Ovary (tissue), 9 donors: ENCODE data around the gene PZP. TPM values are rescaled to one million over a fixed set of nuclear protein-coding genes. Genes with fewer than 3 reads are reported as not detected.
"Not testable (repeated sequence)": the region's sequence is repeated elsewhere in the genome, so short reads cannot be mapped to it uniquely, and the experiment has no call there.

Source experiments
- DNase-seq, 5 donors: peaks; one replicate each; pipeline ENCODE4 v3.0.0-alpha.2; 2019 to 2020
- H3K27ac ChIP-seq, 2 donors: fragments of 200-600 bp; one replicate each; pipeline versions ENCODE4 v1.5.1 to v1.8.0; 2019 to 2022
- H3K27me3 ChIP-seq: fragments of 200-600 bp; one replicate; pipeline ENCODE4 v1.8.0; 2022
- H3K36me3 ChIP-seq: fragments of 200-600 bp; sonication (generic); one replicate; pipeline ENCODE4 v1.5.1; 2019
- H3K4me1 ChIP-seq: one replicate; pipeline ENCODE4 v1.8.1; 2013; ENCODE audit warnings: mild to moderate bottlenecking, moderate library complexity; ENCODE audit not compliant: insufficient read depth
- H3K4me3 ChIP-seq: fragments of 200-600 bp; sonication (generic); one replicate; pipeline ENCODE4 v1.5.1; 2017
- H3K9me3 ChIP-seq, 2 donors: fragments of 200-600 bp in 1 of 2; sonication (generic) in 1 of 2; one replicate each; pipeline versions ENCODE4 v1.5.1 to v1.8.1; 2013 to 2019; ENCODE audit warnings: mild to moderate bottlenecking in 1 of 2, moderate library complexity in 1 of 2
- CTCF ChIP-seq, 3 donors: fragments of 450-650 bp in 2 of 3; fragments of 200-600 bp in 1 of 3; IDR thresholded peaks; one replicate each; pipeline versions ENCODE4 v1.5.1 to v1.8.0; 2016 to 2022; ENCODE audit warnings: antibody characterized with exemption in 3 of 3, mild to moderate bottlenecking in 1 of 3
- EP300 ChIP-seq: sonication (generic); formaldehyde crosslinking; IDR thresholded peaks from one replicate; pipeline ENCODE4 v1.6.1; 2017; ENCODE audit warnings: antibody characterized with exemption
- POLR2A ChIP-seq: fragments of 450-650 bp; IDR thresholded peaks from one replicate; pipeline ENCODE4 v1.6.1; 2017; ENCODE audit warnings: antibody characterized with exemption, mild to moderate bottlenecking, moderate library complexity
- WGBS, 3 donors: extraction: QIAGEN DNeasy Blood & Tissue Kit in 1 of 3; methylation state at CpG; one replicate each; pipeline versions ENCODE4 v1.1.5 to v1.1.7; 2013 to 2017; 5-methylcytosine and 5-hydroxymethylcytosine counted together
- intact Hi-C, 4 donors: fragments of 100-400 bp; cut with DNase I; formaldehyde crosslinking; loops; one replicate each; pipeline versions ENCODE4 v1.11.0 to v1.15.1; 2022 to 2023
- polyA plus RNA-seq, 2 donors: library from polyadenylated mRNA; stranded (reverse); fragments of 200-250 nt in 1 of 2; fragments of 350-450 nt in 1 of 2; fragmentation: Illumina TruSeq in 1 of 2; extraction: RNeasy Lipid Tissue Mini Kit (QIAGEN cat#74804) in 1 of 2; gene quantifications; one replicate each; pipeline ENCODE4 v1.2.3, GENCODE V29; 2013 to 2014
- total RNA-seq, 7 donors: library from RNA; depleted of rRNA in 2 of 7; stranded (reverse); fragments of >200 nt in 2 of 7; fragmentation: NEBNext Ultra II Directional in 3 of 7; extraction: Animal tissue kit (Norgen Biotek cat#: 25700) in 3 of 7; gene quantifications; one replicate each; pipeline versions ENCODE4 v1.1.0 to v1.2.4, GENCODE V29; 2016 to 2023
- donor health status: DM: no; HTN: no; CAD: no; lungs with moderate emphysema.
- donor health status: DM: no; HTN: no; CAD: no.
- donor health status: Bipolar disorder and iron deficiency.
- donor health status: DM: yes; HTN: yes; CAD: no.
- donor health status: DM: no; HTN: no; CAD: no.
- donor health status: DM: yes; HTN: yes; CAD: no.

Gene PZP
- total and polyA plus RNA-seq, 9 donors, result 0.11 to 1.1 (median 0.21) TPM; not detected in 1

DNA sequence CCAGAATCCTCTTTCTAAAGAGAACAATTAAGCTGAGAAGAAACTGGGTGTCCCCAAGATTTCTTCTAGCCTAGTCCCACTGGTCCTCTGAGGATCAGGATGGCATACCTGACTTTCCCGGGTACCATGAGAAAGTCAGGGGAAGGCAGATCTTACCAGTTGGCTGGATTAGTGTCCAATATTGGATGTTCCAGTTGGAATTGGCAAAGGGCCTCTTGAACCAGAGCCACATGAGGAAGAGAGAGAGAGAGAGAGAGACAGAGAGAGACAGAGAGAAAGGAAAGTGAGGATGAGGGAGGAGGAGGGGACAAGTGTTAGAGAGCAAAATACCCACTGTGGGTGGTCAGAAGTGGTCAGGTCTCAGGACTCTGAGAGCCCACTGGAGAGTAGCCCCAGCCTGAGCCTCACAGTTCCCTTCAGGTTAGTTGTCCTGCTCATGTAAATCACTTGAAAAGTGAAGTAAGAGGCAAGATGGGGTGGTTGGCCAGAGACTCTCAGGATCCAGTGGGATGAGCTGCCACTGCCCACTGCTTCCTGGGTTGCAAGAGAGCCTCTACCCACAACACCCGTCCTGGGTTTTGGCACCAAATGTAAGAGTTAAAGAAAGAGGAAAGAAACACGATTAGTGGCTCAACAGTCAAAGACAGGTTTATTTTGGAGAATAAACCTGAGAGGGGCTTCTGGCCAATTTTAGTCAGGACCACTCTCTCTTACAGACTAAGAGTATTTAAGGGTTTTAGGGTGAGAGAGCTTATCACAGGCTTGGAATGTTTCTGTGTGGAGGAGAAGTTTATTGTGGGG, 64.1 kb downstream of the PZP start:
- 79 to 91% (median 87%) methylated on average over 3 of the region's 3 CpGs for WGBS, 3 donors

GRCh38 chr12:9143137-9143536, 65.1 kb downstream of the PZP start:
- Histone ChIP-seq H3K27ac (no peak overlapping the region), H3K9me3 (no peaks in the 10 kb centered on the region), H3K36me3 (no peaks in the 10 kb centered on the region), H3K4me1 (no peaks in the 10 kb centered on the region), H3K27me3 (no peaks in the 10 kb centered on the region), H3K4me3 (no peak overlapping the region)
- intact Hi-C loops, result no loop called here
- 64 to 74% (median 68%) methylated on average over 2 of the region's 2 CpGs for WGBS, 3 donors
- TF ChIP-seq CTCF (IDR thresholded peaks at IDR 0.05), result no peak
- no peak for TF ChIP-seq POLR2A
- no peak for TF ChIP-seq EP300
- DNase-seq, result no peak

More for the DNA sequence above, 64.1 kb downstream of the PZP start:
- intact Hi-C loops, result no loop called here
- H3K36me3 ChIP-seq, result no peaks in the 10 kb centered on the region
- H3K4me3 ChIP-seq, result no peak overlapping the region
- H3K9me3 ChIP-seq, result no peaks in the 10 kb centered on the region
- no peak for TF ChIP-seq EP300
- no peak for TF ChIP-seq POLR2A
- TF ChIP-seq CTCF (IDR thresholded peaks at IDR 0.05), result no peak
- H3K4me1 ChIP-seq, result no peaks in the 10 kb centered on the region
- H3K27ac ChIP-seq, result no peak overlapping the region
- no peak for DNase-seq
- H3K27me3 ChIP-seq, result no peaks in the 10 kb centered on the region

DNA sequence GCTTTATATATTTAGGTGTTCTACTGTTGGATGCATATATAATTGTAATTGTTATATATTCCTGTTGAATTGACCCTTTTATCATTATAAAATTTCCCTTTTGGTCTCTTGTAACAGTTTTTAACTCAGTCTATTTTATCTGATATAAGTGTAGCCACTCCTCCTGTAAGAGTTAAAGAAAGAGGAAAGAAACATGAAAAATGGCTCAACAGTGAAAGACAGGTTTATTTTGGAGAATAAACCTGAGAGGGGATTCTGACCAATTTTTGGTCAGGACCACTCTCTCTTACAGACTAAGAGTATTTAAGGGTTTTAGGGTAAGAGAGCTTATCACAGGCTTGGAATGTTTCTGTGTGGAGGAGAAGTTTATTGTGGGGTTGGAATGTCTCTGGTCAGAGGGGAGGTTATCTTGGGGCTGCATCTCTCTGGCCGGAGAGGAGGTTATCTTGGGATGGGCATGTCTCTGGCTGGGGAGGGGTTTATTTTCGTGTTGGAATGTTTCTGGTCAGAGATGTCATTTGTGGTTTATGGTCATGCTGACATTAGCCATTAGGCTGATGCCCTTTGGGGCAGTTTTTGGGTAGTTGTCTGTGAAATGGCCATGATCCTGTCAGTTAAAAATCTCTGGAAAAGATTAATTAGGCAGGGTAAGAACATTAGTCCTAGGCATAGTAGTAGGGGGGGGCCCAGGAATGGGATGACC, 68.5 kb downstream of the PZP start:
- DNase-seq, result not testable (repeated sequence)

GRCh38 chr12:9135903-9136310, 72.3 kb downstream of the PZP start:
- no peaks in the 10 kb centered on the region for H3K27me3 ChIP-seq
- no peak for TF ChIP-seq POLR2A
- no peak for TF ChIP-seq EP300
- TF ChIP-seq CTCF (IDR thresholded peaks at IDR 0.05), result no peak
- intact Hi-C loops, result no loop called here
- H3K4me3 ChIP-seq, result no peak overlapping the region
- 79 to 82% (median 79%) methylated on average over 5 of the region's 5 CpGs for WGBS, 3 donors
- H3K36me3 ChIP-seq, result no peaks in the 10 kb centered on the region
- DNase-seq, result no peak
- H3K9me3 ChIP-seq, result no peaks in the 10 kb centered on the region
- H3K27ac ChIP-seq, result no peak overlapping the region
- no peaks in the 10 kb centered on the region for H3K4me1 ChIP-seq

More for the DNA sequence above, 68.5 kb downstream of the PZP start:
- intact Hi-C loops, H3K27me3 ChIP-seq, H3K9me3 ChIP-seq, H3K27ac ChIP-seq, H3K36me3 ChIP-seq, H3K4me1 ChIP-seq, H3K4me3 ChIP-seq: not testable (repeated sequence)
- WGBS, 3 donors, result 8 to 15% (median 13%) methylated on average over 2 of the region's 2 CpGs
